ENCODE measurements around the gene SAMSN1. TPM values are rescaled to one million over a fixed set of nuclear protein-coding genes. Genes with fewer than 3 reads are reported as not detected.

Gene SAMSN1
- total and polyA plus RNA-seq, 9 donors: 1.3 to 8.0 (median 2.0) TPM

DNA sequence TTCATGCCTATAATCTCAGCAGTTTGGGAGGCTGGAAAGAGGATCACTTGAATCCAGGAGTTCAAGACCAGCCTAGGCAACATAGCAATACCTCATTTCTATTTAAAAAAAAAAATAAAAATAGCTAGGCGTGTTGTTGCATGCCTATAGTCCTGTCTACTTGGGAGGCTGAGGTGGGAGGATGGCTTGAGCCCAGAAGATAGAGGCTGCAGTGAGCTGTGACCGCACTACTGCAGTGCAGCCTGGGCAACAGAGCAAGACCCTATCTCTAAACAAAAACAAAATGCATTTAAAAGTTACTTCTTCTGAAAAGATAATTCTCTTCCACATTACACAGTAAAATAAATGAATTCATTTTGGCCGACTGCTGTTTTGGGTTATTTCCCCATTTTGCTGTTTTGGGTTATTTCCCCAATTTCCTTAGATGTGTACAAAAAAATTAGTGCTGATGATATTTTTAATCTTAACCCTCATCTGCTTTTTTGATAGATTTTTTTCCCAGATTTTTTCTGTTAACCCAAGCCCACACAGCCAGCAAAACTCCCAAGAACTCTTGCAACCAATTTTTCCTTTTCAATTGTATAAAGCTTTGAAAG lies 23.0 kb upstream of the SAMSN1 start:
- H3K27ac ChIP-seq: no peak overlapping the region
- TF ChIP-seq EP300 (IDR thresholded peaks at IDR 0.05) (no peak), POLR2A (IDR thresholded peaks at IDR 0.05) (no peak)
- TF ChIP-seq, protein P1, sequence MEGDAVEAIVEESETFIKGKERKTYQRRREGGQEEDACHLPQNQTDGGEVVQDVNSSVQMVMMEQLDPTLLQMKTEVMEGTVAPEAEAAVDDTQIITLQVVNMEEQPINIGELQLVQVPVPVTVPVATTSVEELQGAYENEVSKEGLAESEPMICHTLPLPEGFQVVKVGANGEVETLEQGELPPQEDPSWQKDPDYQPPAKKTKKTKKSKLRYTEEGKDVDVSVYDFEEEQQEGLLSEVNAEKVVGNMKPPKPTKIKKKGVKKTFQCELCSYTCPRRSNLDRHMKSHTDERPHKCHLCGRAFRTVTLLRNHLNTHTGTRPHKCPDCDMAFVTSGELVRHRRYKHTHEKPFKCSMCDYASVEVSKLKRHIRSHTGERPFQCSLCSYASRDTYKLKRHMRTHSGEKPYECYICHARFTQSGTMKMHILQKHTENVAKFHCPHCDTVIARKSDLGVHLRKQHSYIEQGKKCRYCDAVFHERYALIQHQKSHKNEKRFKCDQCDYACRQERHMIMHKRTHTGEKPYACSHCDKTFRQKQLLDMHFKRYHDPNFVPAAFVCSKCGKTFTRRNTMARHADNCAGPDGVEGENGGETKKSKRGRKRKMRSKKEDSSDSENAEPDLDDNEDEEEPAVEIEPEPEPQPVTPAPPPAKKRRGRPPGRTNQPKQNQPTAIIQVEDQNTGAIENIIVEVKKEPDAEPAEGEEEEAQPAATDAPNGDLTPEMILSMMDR (IDR thresholded peaks at IDR 0.05): no peak
- no peaks in the 10 kb centered on the region for H3K27me3 ChIP-seq
- H3K4me3 ChIP-seq: no peak overlapping the region
- H3K36me3 ChIP-seq: no peaks in the 10 kb centered on the region
- H3K4me1 ChIP-seq (ENCODE audit: insufficient read depth): no peaks in the 10 kb centered on the region
- H3K9me3 ChIP-seq: no peaks in the 10 kb centered on the region
- 70 to 73% (median 73%) methylated on average over 3 of the region's 3 CpGs for WGBS, 3 donors
- no peak for DNase-seq
- intact Hi-C loops (cut with DNase I): no loop called here

DNA sequence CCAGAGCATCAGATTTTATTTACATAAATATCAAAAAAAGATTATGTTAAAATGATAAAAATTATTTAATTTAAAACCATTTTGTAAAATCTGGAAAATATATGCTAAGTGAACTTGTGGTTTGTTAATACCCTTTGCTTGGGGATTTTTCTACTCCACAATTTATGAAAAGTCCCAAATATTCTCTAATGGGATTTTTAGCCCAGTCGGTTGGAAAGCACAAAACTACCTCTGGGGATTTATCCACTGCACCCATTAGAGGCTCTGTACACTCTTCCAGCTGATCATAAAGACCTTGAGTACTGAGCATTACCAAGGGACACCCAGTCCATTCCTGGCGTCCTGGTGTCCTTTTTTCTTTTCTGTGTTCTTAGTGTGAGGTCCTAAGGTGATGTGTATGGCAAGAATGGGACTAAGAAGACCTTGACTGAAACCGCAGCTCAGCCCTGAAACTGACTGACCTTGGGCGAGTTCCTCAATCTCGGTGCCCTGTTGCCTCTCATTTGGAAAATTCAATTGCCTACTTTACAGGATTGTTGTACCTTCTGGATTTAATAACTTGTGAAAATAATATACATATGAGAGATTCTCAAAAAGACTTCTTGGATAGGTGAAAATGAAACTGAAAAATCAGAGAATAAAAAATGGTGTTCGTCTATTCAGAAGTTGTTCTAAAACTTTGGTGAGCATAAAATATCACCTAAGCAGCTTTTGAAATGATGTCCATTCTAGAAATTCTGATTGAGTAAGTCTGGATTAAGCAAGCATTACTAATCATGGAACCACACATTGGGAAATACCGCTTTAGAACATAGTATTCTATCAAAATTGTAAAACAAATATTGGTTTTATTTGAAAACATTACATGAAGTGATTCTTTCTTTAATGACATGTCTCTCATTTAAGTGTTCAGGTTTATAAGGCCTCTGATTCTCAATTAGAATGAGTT lies 21.5 kb upstream of the SAMSN1 start:
- Histone ChIP-seq H3K27me3 (no peaks in the 10 kb centered on the region), H3K27ac (no peak overlapping the region), H3K4me3 (no peak overlapping the region), H3K4me1 (ENCODE audit: insufficient read depth) (no peaks in the 10 kb centered on the region), H3K36me3 (no peaks in the 10 kb centered on the region), H3K9me3 (no peaks in the 10 kb centered on the region)
- DNase-seq: no peak
- 55 to 64% (median 63%) methylated on average over 7 of the region's 7 CpGs for WGBS, 3 donors
- intact Hi-C loops (cut with DNase I): no loop called here
- TF ChIP-seq, protein P1 (IDR thresholded peaks at IDR 0.05): no peak
- TF ChIP-seq EP300 (IDR thresholded peaks at IDR 0.05): no peak
- TF ChIP-seq POLR2A (IDR thresholded peaks at IDR 0.05): no peak

DNA sequence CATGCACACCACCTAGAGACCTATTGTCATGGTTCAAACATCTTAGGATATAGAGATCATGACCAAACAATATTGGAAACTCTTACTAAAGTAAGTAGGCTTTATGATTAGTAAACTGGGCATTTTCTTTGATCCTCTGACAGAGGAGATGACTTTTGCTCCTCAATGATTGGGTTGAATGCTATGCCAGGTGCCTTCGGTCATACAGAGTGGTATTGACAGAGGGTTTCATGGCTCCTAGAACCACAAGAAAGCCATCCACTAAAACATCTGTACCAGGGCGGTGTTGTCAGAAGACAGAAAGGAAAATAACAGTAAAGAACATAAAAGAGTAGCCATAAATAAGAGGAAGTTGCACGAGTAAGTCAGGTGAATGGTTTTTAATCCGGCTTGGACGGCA lies 20.8 kb upstream of the SAMSN1 start:
- H3K4me3 ChIP-seq: no peak overlapping the region
- no peaks in the 10 kb centered on the region for H3K4me1 ChIP-seq (ENCODE audit: insufficient read depth)
- DNase-seq: no peak
- TF ChIP-seq, protein P1 (IDR thresholded peaks at IDR 0.05): no peak
- TF ChIP-seq EP300 (IDR thresholded peaks at IDR 0.05) (no peak), POLR2A (IDR thresholded peaks at IDR 0.05) (no peak)
- no peaks in the 10 kb centered on the region for H3K36me3 ChIP-seq
- no peaks in the 10 kb centered on the region for H3K27me3 ChIP-seq
- intact Hi-C loops (cut with DNase I): no loop called here
- H3K27ac ChIP-seq: no peak overlapping the region
- WGBS, 3 donors: 70 to 74% (median 73%) methylated on average over 5 of the region's 5 CpGs
- no peaks in the 10 kb centered on the region for H3K9me3 ChIP-seq

DNA sequence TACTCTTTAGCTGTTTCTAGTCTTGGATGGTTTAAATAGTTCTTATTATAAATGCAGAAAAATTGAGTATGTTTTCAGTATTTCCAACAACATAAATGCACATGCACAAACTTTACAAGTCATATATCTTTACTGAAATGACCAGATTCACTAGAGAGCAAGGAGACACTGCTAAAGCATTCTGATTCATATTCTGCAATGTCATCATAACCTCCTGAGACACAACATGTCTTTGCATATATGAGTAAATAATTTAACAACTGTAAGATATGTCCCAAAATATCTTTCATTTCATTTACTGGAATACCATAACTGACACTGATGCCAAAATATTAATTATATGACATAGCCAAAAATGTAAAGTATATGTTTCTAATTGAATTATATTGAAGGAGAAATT lies 16.8 kb upstream of the SAMSN1 start:
- intact Hi-C loops (cut with DNase I): no loop called here
- Histone ChIP-seq H3K4me3 (no peak overlapping the region), H3K27ac (no peak overlapping the region), H3K27me3 (no peaks in the 10 kb centered on the region), H3K9me3 (no peaks in the 10 kb centered on the region), H3K4me1 (ENCODE audit: insufficient read depth) (no peaks in the 10 kb centered on the region), H3K36me3 (no peaks in the 10 kb centered on the region)
- TF ChIP-seq, protein P1 (IDR thresholded peaks at IDR 0.05): no peak
- TF ChIP-seq EP300 (IDR thresholded peaks at IDR 0.05) (no peak), POLR2A (IDR thresholded peaks at IDR 0.05) (no peak)
- no peak for DNase-seq
